WTC11 (cell line): Measurements from ENCODE around the gene DGCR2. TPM values are rescaled to one million over a fixed set of nuclear protein-coding genes. Genes with fewer than 3 reads are reported as not detected.

Source experiments
- ATAC-seq: fragments of 200-7000 bp; cut with Tn5 transposase; 2 replicates; pipeline ENCODE4 v1.10.0; 2021; ENCODE audit warnings: mild to moderate bottlenecking, moderate library complexity
- CTCF ChIA-PET: fragments of 300-600 bp; sonication (Branson Sonifier 250); formaldehyde crosslinking; loops from one replicate; lab custom pipeline; 2021; ENCODE audit warnings: antibody characterized with exemption; lab: Charles Lee
- POLR2A ChIA-PET: fragments of 350-600 bp; sonication (Branson Sonifier 250); formaldehyde crosslinking; loops from one replicate; lab custom pipeline; 2021; ENCODE audit warnings: antibody characterized with exemption; lab: Charles Lee
- DNase-seq: peaks from one replicate; pipeline ENCODE4 v3.0.0; 2021; ENCODE audit warnings: low spot score
- H3K27ac Mint-ChIP-seq: 2 replicates; pipeline ENCODE4 v1.8.0; 2021; ENCODE audit warnings: mixed read lengths
- H3K27me3 Mint-ChIP-seq: 2 replicates; pipeline ENCODE4 v1.8.0; 2021; ENCODE audit warnings: low read depth, mild to moderate bottlenecking, moderate library complexity, mixed read lengths
- H3K36me3 Mint-ChIP-seq: 2 replicates; pipeline ENCODE4 v1.8.0; 2021; ENCODE audit warnings: mixed read lengths
- H3K4me1 Mint-ChIP-seq: 2 replicates; pipeline ENCODE4 v1.8.0; 2022; ENCODE audit warnings: mixed read lengths
- H3K4me3 Mint-ChIP-seq: 2 replicates; pipeline ENCODE4 v1.8.0; 2021; ENCODE audit warnings: mild to moderate bottlenecking, moderate library complexity, mixed read lengths
- H3K9me3 Mint-ChIP-seq: 2 replicates; pipeline ENCODE4 v1.8.0; 2021; ENCODE audit warnings: mixed read lengths
- ATF2 ChIP-seq: sonication (generic); formaldehyde crosslinking; IDR thresholded peaks from 2 replicates; pipeline ENCODE4 v1.8.1; 2022; ENCODE audit warnings: low read depth, missing genetic modification reagents, borderline replicate concordance
- ATF6 ChIP-seq: sonication (generic); formaldehyde crosslinking; IDR thresholded peaks from 2 replicates; pipeline ENCODE4 v1.8.1; 2023; ENCODE audit warnings: mild to moderate bottlenecking, missing genetic modification reagents
- CTCF ChIP-seq: fragments of 200-600 bp; IDR thresholded peaks from 2 replicates; pipeline ENCODE4 v1.8.0; 2022; ENCODE audit warnings: antibody characterized with exemption
- E2F4 ChIP-seq: sonication (generic); formaldehyde crosslinking; IDR thresholded peaks from 2 replicates; pipeline ENCODE4 v1.8.1; 2022; ENCODE audit warnings: low read depth, mild to moderate bottlenecking, moderate library complexity, missing genetic modification reagents, borderline replicate concordance
- ERG ChIP-seq: fragments of 250-450 bp; sonication (Bioruptor Pico); IDR thresholded peaks from 2 replicates; pipeline ENCODE4 v1.8.0; 2021; ENCODE audit warnings: mild to moderate bottlenecking
- ETV6 ChIP-seq: sonication (generic); formaldehyde crosslinking; IDR thresholded peaks from 2 replicates; pipeline ENCODE4 v1.8.1; 2022; ENCODE audit warnings: mild to moderate bottlenecking, missing genetic modification reagents
- HMGA2 ChIP-seq: fragments of 250-450 bp; sonication (Bioruptor Pico); IDR thresholded peaks from 2 replicates; pipeline ENCODE4 v1.4.0; 2021; ENCODE audit warnings: mild to moderate bottlenecking, moderate library complexity
- IRF1 ChIP-seq: sonication (generic); formaldehyde crosslinking; IDR thresholded peaks from 2 replicates; pipeline ENCODE4 v1.8.0; 2023; ENCODE audit warnings: missing genetic modification reagents
- OVOL2 ChIP-seq: fragments of 250-450 bp; sonication (Bioruptor Pico); IDR thresholded peaks from 2 replicates; pipeline ENCODE4 v1.9.0; 2021; ENCODE audit warnings: mild to moderate bottlenecking, borderline replicate concordance
- RORB ChIP-seq: fragments of 250-450 bp; sonication (Bioruptor Pico); IDR thresholded peaks from 2 replicates; pipeline ENCODE4 v1.9.0; 2021; ENCODE audit warnings: mild to moderate bottlenecking
- TP53 ChIP-seq: sonication (generic); formaldehyde crosslinking; IDR thresholded peaks from 2 replicates; pipeline ENCODE4 v1.8.1; 2023; ENCODE audit warnings: mild to moderate bottlenecking, missing genetic modification reagents
- USF2 ChIP-seq: sonication (generic); formaldehyde crosslinking; IDR thresholded peaks from 2 replicates; pipeline ENCODE4 v1.8.1; 2023; ENCODE audit warnings: mild to moderate bottlenecking, missing genetic modification reagents, moderate library complexity
- ZNF219 ChIP-seq: sonication (generic); formaldehyde crosslinking; IDR thresholded peaks from 2 replicates; pipeline ENCODE4 v1.8.0; 2023; ENCODE audit warnings: missing genetic modification reagents, mild to moderate bottlenecking, borderline replicate concordance
- ZNF232 ChIP-seq: sonication (generic); formaldehyde crosslinking; IDR thresholded peaks from 2 replicates; pipeline ENCODE4 v1.8.0; 2022; ENCODE audit warnings: mild to moderate bottlenecking, missing genetic modification reagents
- ZNF416 ChIP-seq: fragments of 250-450 bp; sonication (Bioruptor Pico); IDR thresholded peaks from 2 replicates; pipeline ENCODE4 v1.9.0; 2021; ENCODE audit warnings: mild to moderate bottlenecking, inconsistent platforms
- ZNF425 ChIP-seq: fragments of 250-450 bp; sonication (Bioruptor Pico); conservative IDR thresholded peaks from 2 replicates; pipeline ENCODE4 v1.9.0; 2021; ENCODE audit warnings: mild to moderate bottlenecking
- ZNF671 ChIP-seq: fragments of 250-450 bp; sonication (Bioruptor Pico); IDR thresholded peaks from 2 replicates; pipeline ENCODE4 v1.8.0; 2021; ENCODE audit warnings: mild to moderate bottlenecking
- total RNA-seq: library from RNA; stranded (reverse); gene quantifications from 3 replicates; pipeline ENCODE4 v1.2.3, GENCODE V29; 2021

Gene DGCR2
- total RNA-seq, 1 experiment from 2014 or later, result 64.2 TPM

- no peak for TF ChIP-seq TP53 (CRISPR knock-in tag)
- TF ChIP-seq, all 79 proteins: peak for 0
Observed at GRCh38 chr22:19062943-19063308, 59.3 kb downstream of the DGCR2 start (continued).

- CTCF ChIA-PET, result interaction anchor here (0.7 kb wide), 1 partner anchor 66 kb away, joined by 3 read pairs; no protein-coding TSS in a partner anchor
- no peaks in the 10 kb centered on the region for H3K4me1 Mint-ChIP-seq
- no peak for DNase-seq
- no peak for ATAC-seq
- TF ChIP-seq ATF2 (CRISPR knock-in tag) (no peak), RORB (CRISPR knock-in tag) (no peak), ZNF219 (CRISPR knock-in tag) (no peak), ZNF232 (no peak), ERG (no peak), USF2 (CRISPR knock-in tag) (no peak), HMGA2 (CRISPR knock-in tag) (no peak), ATF6 (CRISPR knock-in tag) (no peak), CTCF (no peak), ZNF671 (CRISPR knock-in tag) (no peak)
- no peaks in the 10 kb centered on the region for H3K9me3 Mint-ChIP-seq
- no peak overlapping the region; the same call in 1 of the 2 replicates for H3K27ac Mint-ChIP-seq
- H3K27me3 Mint-ChIP-seq, result no peaks in the 10 kb centered on the region
- no peak overlapping the region for H3K4me3 Mint-ChIP-seq
- POLR2A ChIA-PET, result no interaction called here
- peaks cover 48% of the 10 kb centered on the region for H3K36me3 Mint-ChIP-seq
Observed at GRCh38 chr22:19062139-19062942, 59.9 kb downstream of the DGCR2 start.

- CTCF ChIA-PET, result interaction anchor here (0.7 kb wide), 1 partner anchor 65 kb away, joined by 3 read pairs; no protein-coding TSS in a partner anchor
- Mint-ChIP-seq H3K4me1 (no peaks in the 10 kb centered on the region), H3K27ac (no peak overlapping the region), H3K27me3 (no peaks in the 10 kb centered on the region), H3K36me3 (peaks cover 50% of the 10 kb centered on the region), H3K4me3 (no peak overlapping the region), H3K9me3 (no peaks in the 10 kb centered on the region)
- ATAC-seq (no peak), DNase-seq (no peak)
- TF ChIP-seq OVOL2 (CRISPR knock-in tag) (no peak), RORB (CRISPR knock-in tag) (no peak), IRF1 (CRISPR knock-in tag) (no peak), ETV6 (no peak), ZNF425 (CRISPR knock-in tag) (no peak), ZNF416 (CRISPR knock-in tag) (no peak), HMGA2 (CRISPR knock-in tag) (no peak), E2F4 (CRISPR knock-in tag) (no peak)
- POLR2A ChIA-PET, result no interaction called here
Observed at GRCh38 chr22:19061471-19062138, 60.6 kb downstream of the DGCR2 start.
